H1 (cell line): ENCODE measurements around the gene GLIPR2. TPM values are rescaled to one million over a fixed set of nuclear protein-coding genes. Genes with fewer than 3 reads are reported as not detected.
"Not testable (repeated sequence)": the region's sequence is repeated elsewhere in the genome, so short reads cannot be mapped to it uniquely, and the experiment has no call there.

Source experiments
- CTCF ChIA-PET: fragments of 300-600 bp; sonication (Branson Sonifier 250); formaldehyde crosslinking; loops from one replicate; lab custom pipeline; 2021; ENCODE audit not compliant: partially characterized antibody; lab: Charles Lee
- POLR2A ChIA-PET: fragments of 300-600 bp; sonication (Branson Sonifier 250); formaldehyde crosslinking; loops from one replicate; lab custom pipeline; 2021; ENCODE audit warnings: inconsistent platforms; ENCODE audit not compliant: partially characterized antibody; lab: Charles Lee
- DNase-seq, 2 experiments: peaks; one replicate each; pipeline versions ENCODE4 v3.0.0 to v3.0.0-alpha.2; 2010 to 2022; ENCODE audit warnings: low spot score in 2 of 2, low read depth in 1 of 2, mixed read lengths in 1 of 2
- FAIRE-seq: peaks from 2 replicates; lab custom pipeline; 2011; peaks lifted over from hg19 to GRCh38; lab: Jason Lieb, UNC
- H2AFZ ChIP-seq: 2 replicates; pipeline ENCODE4 v1.8.1; 2012; ENCODE audit warnings: low read length, inconsistent platforms
- H2AK5ac ChIP-seq: 2 replicates; pipeline ENCODE4 v1.6.1; 2013; ENCODE audit warnings: low read depth, low read length
- H2BK120ac ChIP-seq: replicated peaks from 2 replicates; pipeline ENCODE3; 2013; ENCODE audit warnings: low read depth, low read length, inconsistent platforms
- H2BK12ac ChIP-seq: 2 replicates; pipeline ENCODE4 v1.6.1; 2013; ENCODE audit warnings: low read depth, low read length
- H2BK15ac ChIP-seq: 2 replicates; pipeline ENCODE4 v1.6.1; 2013; ENCODE audit warnings: low read length
- H2BK20ac ChIP-seq: 2 replicates; pipeline ENCODE4 v1.6.1; 2013; ENCODE audit warnings: low read length
- H2BK5ac ChIP-seq: 2 replicates; pipeline ENCODE4 v1.6.1; 2013; ENCODE audit warnings: low read depth, low read length
- H3K14ac ChIP-seq: 2 replicates; pipeline ENCODE4 v1.6.1; 2013; ENCODE audit warnings: inconsistent platforms; ENCODE audit not compliant: insufficient read length
- H3K18ac ChIP-seq: 2 replicates; pipeline ENCODE4 v1.6.1; 2013; ENCODE audit warnings: low read length; ENCODE audit errors: extremely low read depth
- H3K23ac ChIP-seq: 2 replicates; pipeline ENCODE4 v1.6.1; 2013; ENCODE audit warnings: inconsistent platforms; ENCODE audit not compliant: insufficient read length
- H3K23me2 ChIP-seq: 2 replicates; pipeline ENCODE4 v1.6.1; 2013; ENCODE audit warnings: low read depth, low read length
- H3K27ac ChIP-seq: 2 replicates; pipeline ENCODE4 v1.6.1; 2011; ENCODE audit warnings: low read depth, low read length, inconsistent platforms
- H3K27me3 ChIP-seq, 4 experiments: replicated peaks in 1 of 4; 1 replicate in 1 of 4; 2 replicates in 3 of 4; pipeline versions ENCODE4 v1.6.1 to v1.8.1; 2011 to 2013; ENCODE audit warnings: low read length in 3 of 4, mild to moderate bottlenecking in 3 of 4, inconsistent platforms in 2 of 4, mixed read lengths in 2 of 4, moderate library complexity in 1 of 4; ENCODE audit not compliant: control insufficient read depth in 3 of 4, insufficient read depth in 3 of 4; ENCODE audit errors: extremely low read depth in 1 of 4
- H3K36me3 ChIP-seq, 4 experiments: 2 replicates each; pipeline versions ENCODE4 v1.6.1 to v1.8.1; 2011 to 2013; ENCODE audit warnings: mild to moderate bottlenecking in 4 of 4, low read length in 3 of 4, moderate library complexity in 2 of 4, control low read depth in 1 of 4, inconsistent platforms in 1 of 4; ENCODE audit not compliant: insufficient read depth in 4 of 4, control insufficient read depth in 2 of 4
- H3K4ac ChIP-seq: replicated peaks from 2 replicates; pipeline ENCODE3; 2013; ENCODE audit warnings: low read length, low read depth, mixed read lengths, inconsistent platforms; ENCODE audit not compliant: insufficient read length
- H3K4me1 ChIP-seq, 4 experiments: replicated peaks in 1 of 4; 1 replicate in 1 of 4; 2 replicates in 3 of 4; pipeline versions ENCODE4 v1.6.1 to v1.8.1; 2011 to 2013; ENCODE audit warnings: low read length in 3 of 4, inconsistent platforms in 2 of 4, mixed read lengths in 1 of 4; ENCODE audit not compliant: insufficient read depth in 4 of 4, control insufficient read depth in 3 of 4
- H3K4me2 ChIP-seq, 2 experiments: 2 replicates each; pipeline versions ENCODE4 v1.6.1 to v1.8.1; 2011 to 2013; ENCODE audit warnings: low read depth in 2 of 2, low read length in 2 of 2, control low read depth in 1 of 2, inconsistent platforms in 1 of 2, mild to moderate bottlenecking in 1 of 2; ENCODE audit not compliant: insufficient read depth in 1 of 2
- H3K4me3 ChIP-seq, 4 experiments: fragments of 200-600, 300-600 bp in 1 of 4; sonication (generic), shearing (Covaris generic), sonication (Bioruptor Twin) in 1 of 4; 2 replicates each; pipeline versions ENCODE4 v1.5.1 to v1.8.1; 2011 to 2016; ENCODE audit warnings: low read length in 4 of 4, low read depth in 3 of 4, control low read depth in 2 of 4, inconsistent platforms in 2 of 4, mild to moderate bottlenecking in 2 of 4, mixed read lengths in 1 of 4, moderate library complexity in 1 of 4; ENCODE audit not compliant: insufficient read depth in 2 of 4; ENCODE audit errors: extremely low read depth in 1 of 4
- H3K56ac ChIP-seq: replicated peaks from 2 replicates; pipeline ENCODE3; 2013; ENCODE audit warnings: low read depth, mild to moderate bottlenecking, mixed read lengths, low read length, inconsistent platforms; ENCODE audit not compliant: insufficient read length
- H3K79me1 ChIP-seq: 2 replicates; pipeline ENCODE4 v1.6.1; 2013; ENCODE audit warnings: low read depth, low read length, control low read depth
- H3K79me2 ChIP-seq, 2 experiments: 2 replicates each; pipeline versions ENCODE4 v1.6.1 to v1.8.1; 2012 to 2013; ENCODE audit warnings: low read length in 2 of 2, mild to moderate bottlenecking in 2 of 2, inconsistent platforms in 1 of 2; ENCODE audit not compliant: insufficient read depth in 2 of 2, control insufficient read depth in 1 of 2
- H3K9ac ChIP-seq, 4 experiments: replicated peaks in 1 of 4; 1 replicate in 1 of 4; 2 replicates in 3 of 4; pipeline versions ENCODE4 v1.6.1 to v1.8.1; 2011 to 2013; ENCODE audit warnings: low read depth in 3 of 4, low read length in 3 of 4, control low read depth in 2 of 4, mild to moderate bottlenecking in 2 of 4, moderate library complexity in 2 of 4, inconsistent platforms in 1 of 4; ENCODE audit errors: extremely low read depth in 1 of 4
- H3K9me3 ChIP-seq, 2 experiments: 2 replicates each; pipeline versions ENCODE4 v1.6.1 to v1.8.1; 2012 to 2013; ENCODE audit warnings: mild to moderate bottlenecking in 2 of 2, moderate library complexity in 2 of 2, control low read depth in 1 of 2, inconsistent platforms in 1 of 2, low read depth in 1 of 2, low read length in 1 of 2, mixed read lengths in 1 of 2; ENCODE audit not compliant: insufficient read depth in 2 of 2
- H4K20me1 ChIP-seq, 2 experiments: replicated peaks in 1 of 2; 2 replicates each; pipeline versions ENCODE3 to v1.8.1; 2011 to 2013; ENCODE audit warnings: inconsistent platforms in 2 of 2, low read length in 2 of 2, mild to moderate bottlenecking in 1 of 2; ENCODE audit not compliant: insufficient read depth in 2 of 2, control insufficient read depth in 1 of 2
- H4K5ac ChIP-seq: 2 replicates; pipeline ENCODE4 v1.6.1; 2013; ENCODE audit warnings: low read length, low read depth, mixed read lengths, inconsistent platforms; ENCODE audit not compliant: insufficient read length
- H4K8ac ChIP-seq: 2 replicates; pipeline ENCODE4 v1.8.0; 2013; ENCODE audit warnings: mild to moderate bottlenecking, moderate library complexity, low read length, inconsistent platforms; ENCODE audit not compliant: insufficient read depth; ENCODE audit errors: extremely low read depth
- H4K91ac ChIP-seq: replicated peaks from 2 replicates; pipeline ENCODE3; 2013; ENCODE audit warnings: low read length, mixed read lengths, inconsistent platforms; ENCODE audit not compliant: insufficient read length
- EP300 ChIP-seq, 2 experiments: IDR thresholded peaks; 1 replicate in 1 of 2; 2 replicates in 1 of 2; pipeline ENCODE4 v1.6.1; 2011 to 2012; ENCODE audit warnings: low read depth in 2 of 2, low read length in 2 of 2, mild to moderate bottlenecking in 2 of 2, borderline replicate concordance in 1 of 2, inconsistent platforms in 1 of 2, moderate library complexity in 1 of 2
- HDAC6 ChIP-seq: IDR thresholded peaks from one replicate; pipeline ENCODE4 v1.7.1; 2012; ENCODE audit warnings: low read depth, mild to moderate bottlenecking, inconsistent platforms, low read length, moderate library complexity
- MAFK ChIP-seq: IDR thresholded peaks from 2 replicates; pipeline ENCODE4 v1.6.1; 2012; ENCODE audit warnings: low read depth, mild to moderate bottlenecking, improper control_type of control experiment, low read length
- POU5F1 ChIP-seq: IDR thresholded peaks from 2 replicates; pipeline ENCODE4 v1.6.1; 2011; ENCODE audit warnings: low read depth, mild to moderate bottlenecking, low read length, moderate library complexity
- RNF2 ChIP-seq: fragments of 200-900, 300-1000 bp; sonication (generic); IDR thresholded peaks from 2 replicates; pipeline ENCODE4 v1.7.1; 2016; ENCODE audit warnings: borderline replicate concordance, low read depth, mild to moderate bottlenecking, antibody characterized with exemption, low read length; ENCODE audit not compliant: poor library complexity, severe bottlenecking; ENCODE audit errors: missing control alignments
- TAF7 ChIP-seq: optimal IDR thresholded peaks from 2 replicates; pipeline ENCODE3; 2011; ENCODE audit warnings: low read depth, mild to moderate bottlenecking, inconsistent platforms, low read length, moderate library complexity, borderline replicate concordance
- WGBS, 2 experiments: shearing (Covaris generic) in 1 of 2; methylation state at CpG; one replicate each; pipeline versions ENCODE4 v1.1.6 to v1.1.7; 2013 to 2015; ENCODE audit warnings: low lambda C conversion rate in 2 of 2, mixed read lengths in 2 of 2, inconsistent platforms in 1 of 2, low coverage in 1 of 2, missing lambda C conversion rate in 1 of 2; ENCODE audit not compliant: insufficient replicate concordance in 2 of 2, insufficient coverage in 1 of 2, insufficient read length in 1 of 2; ENCODE audit errors: extremely low coverage in 1 of 2, missing lambda C conversion rate in 1 of 2; 5-methylcytosine and 5-hydroxymethylcytosine counted together
- polyA plus RNA-seq, 7 experiments: library from polyadenylated mRNA; depleted of rRNA in 3 of 7; stranded (reverse) in 5 of 7; unstranded in 2 of 7; fragments of >200 nt in 5 of 7; fragments of 200-250 nt in 2 of 7; gene quantifications; 1 replicate in 5 of 7; 2 replicates in 1 of 7; 4 replicates in 1 of 7; pipeline versions ENCODE4 v1.2.1 to v1.2.3, GENCODE V29; 2011 to 2013; ENCODE audit warnings: missing spikeins in 2 of 7, mixed read lengths in 2 of 7
- total RNA-seq: library from RNA; stranded (reverse); fragmentation: NEBNext Ultra II Directional; extraction: Animal tissue kit (Norgen Biotek cat#: 25700); gene quantifications from 2 replicates; pipeline ENCODE4 v1.2.1, GENCODE V29; 2021

GLIPR2 gene
- total and polyA plus RNA-seq, 2 of the 8 experiments (the other 6 are each of a cell fraction or from before 2014, with no cell fraction given), result 7.9 to 12.0 TPM

DNA sequence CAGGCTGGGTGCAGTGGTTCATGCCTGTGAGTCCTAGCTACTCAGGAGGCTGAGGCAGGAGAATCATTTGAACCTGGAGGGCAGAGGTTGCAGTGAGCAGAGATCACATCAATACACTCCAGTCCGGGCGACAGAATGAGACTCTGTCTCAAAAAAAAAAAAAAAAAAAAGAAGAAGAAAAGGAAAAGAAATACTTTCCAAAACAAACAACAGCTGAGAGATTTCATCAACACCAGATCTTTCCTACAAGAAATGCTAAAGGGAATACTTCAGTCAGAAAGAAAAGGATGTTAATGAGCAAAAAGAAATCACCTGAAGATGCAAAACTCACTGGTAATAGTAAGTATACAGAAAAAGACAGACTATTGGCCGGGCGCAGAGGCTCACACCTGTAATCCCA is 41.0 kb downstream of the GLIPR2 start (continued):
- TF ChIP-seq RNF2 (no peak), MAFK (no peak), POU5F1 (no peak), EP300 (IDR thresholded peaks at IDR 0.05; ENCODE audit: borderline replicate concordance in 1 of 2, low read depth in 2 of 2, low read length in 2 of 2) (no peak), HDAC6 (no peak), TAF7 (no peak)

GRCh38 chr9:36180243-36180642 is 43.7 kb downstream of the GLIPR2 start:
- H3K9me3 ChIP-seq, H2BK120ac ChIP-seq, H3K4me2 ChIP-seq, H3K56ac ChIP-seq, DNase-seq, H3K23ac ChIP-seq, H2BK15ac ChIP-seq, H2BK12ac ChIP-seq, H4K20me1 ChIP-seq, H3K27ac ChIP-seq, H3K23me2 ChIP-seq, H3K9ac ChIP-seq, H4K8ac ChIP-seq, H2AK5ac ChIP-seq, H2BK20ac ChIP-seq, H3K27me3 ChIP-seq, H3K4me1 ChIP-seq, FAIRE-seq, H4K5ac ChIP-seq, POLR2A ChIA-PET, H4K91ac ChIP-seq, H2AFZ ChIP-seq, H3K18ac ChIP-seq, H3K79me2 ChIP-seq, H3K4me3 ChIP-seq, H3K14ac ChIP-seq, H3K36me3 ChIP-seq, H3K79me1 ChIP-seq, H2BK5ac ChIP-seq, H3K4ac ChIP-seq: not testable (repeated sequence)
- CTCF ChIA-PET, result interaction anchor here (1.1 to 1.3 kb wide), 2 partner anchors 11 to 149 kb away, joined by 4 read pairs; partner anchors contain the start of gene CCIN
- WGBS, 2 experiments, result 90% methylated on average over 6 of the region's 6 CpGs; no CpG with 5 or more reads in 1 of the 2 experiments
